Germinal center (tissue), 1 donor: ENCODE data around the gene EEF1A2.
A peak's percentile ranks its signal among the peaks of the same experiment; 100 is the strongest.

ENCODE experiments used
- DNase-seq: peaks from one replicate; pipeline ENCODE4 v3.0.0; 2012; ENCODE audit warnings: mixed read lengths, low spot score

Gene EEF1A2

GRCh38 chr20:63536997-63537524 lies 38.2 kb upstream of the EEF1A2 start, which contains the start of gene PTK6:
TSS of gene PTK6 (minus strand) at chr20:63537376. CDS start at chr20:63537314, 62 bp downstream.
- DNase-seq = peak; percentile 73

DNA sequence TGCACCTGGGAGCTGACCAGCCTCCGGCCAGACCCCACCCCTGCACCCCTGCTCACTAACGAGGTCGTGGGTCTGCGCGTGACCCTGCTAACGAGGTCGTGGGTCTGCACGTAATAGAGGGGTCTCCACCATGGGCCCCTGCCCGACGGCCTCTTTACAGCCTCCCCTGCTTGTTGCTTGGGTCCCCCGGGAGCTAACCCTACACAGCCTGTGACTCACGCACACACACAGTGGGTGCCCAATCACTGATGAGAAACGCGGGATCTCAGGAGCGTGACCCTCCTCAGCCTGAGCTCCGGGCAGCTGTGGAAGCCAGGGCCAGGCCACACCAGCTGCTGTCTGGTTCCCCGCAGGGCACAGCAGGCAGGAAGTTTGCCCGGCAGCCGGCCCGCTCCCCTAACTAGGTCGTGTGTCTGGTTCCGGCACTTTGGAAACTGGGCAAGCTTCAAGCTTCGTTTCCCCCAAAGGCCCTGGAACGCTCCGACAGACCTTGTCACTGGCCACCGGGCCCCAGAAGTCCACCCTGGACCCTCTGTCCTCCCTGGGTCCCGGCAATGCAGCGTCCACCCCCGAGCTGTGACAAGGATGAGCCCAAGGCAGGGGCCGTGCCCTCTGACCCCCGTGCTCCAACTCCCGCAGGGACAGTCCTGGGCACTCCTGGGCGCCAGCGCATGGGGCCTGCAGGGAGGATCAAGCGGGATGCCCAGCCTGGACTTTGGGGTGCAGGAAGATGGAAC lies 37.5 kb upstream of the EEF1A2 start:
- DNase-seq = no peak

DNA sequence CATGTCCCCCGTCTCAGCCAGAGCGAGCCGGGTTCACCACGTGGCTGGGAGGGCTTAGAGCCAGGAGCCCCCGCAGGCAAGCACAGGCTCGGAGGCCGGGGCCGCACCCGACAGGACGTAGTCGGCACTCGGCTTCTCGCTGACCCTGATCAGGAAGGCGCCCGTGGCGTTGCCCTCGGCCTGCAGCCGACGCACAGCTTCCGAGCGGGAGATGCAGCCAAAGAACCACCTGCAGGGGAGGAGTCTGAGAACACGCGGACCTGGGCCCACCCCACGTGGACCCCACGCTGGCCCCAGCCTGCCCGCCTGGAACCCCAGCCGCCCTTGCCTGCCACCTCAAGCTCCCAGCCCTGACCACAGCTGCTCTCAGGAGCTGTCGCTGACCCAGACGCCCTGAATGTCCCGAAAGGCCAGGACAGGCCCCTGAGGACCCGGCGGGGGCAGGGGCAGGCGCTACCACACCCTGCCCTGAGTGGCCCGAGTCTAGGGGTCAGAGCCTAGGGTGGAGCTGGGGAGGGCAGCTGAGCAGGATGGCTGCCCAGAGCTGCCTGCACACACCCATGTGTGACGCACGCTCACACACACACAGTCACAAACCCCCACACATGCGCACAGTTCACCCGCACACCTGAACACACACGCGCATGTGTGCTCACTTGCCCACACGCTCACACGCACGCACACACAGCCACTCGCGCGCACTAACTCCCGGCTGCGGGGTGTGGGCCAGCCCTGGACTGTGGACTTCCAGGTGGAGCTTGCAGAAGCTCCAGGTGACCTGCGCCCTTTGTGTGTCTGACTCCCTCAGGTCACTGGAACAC lies 36.2 kb upstream of the EEF1A2 start:
- no peak for DNase-seq

DNA sequence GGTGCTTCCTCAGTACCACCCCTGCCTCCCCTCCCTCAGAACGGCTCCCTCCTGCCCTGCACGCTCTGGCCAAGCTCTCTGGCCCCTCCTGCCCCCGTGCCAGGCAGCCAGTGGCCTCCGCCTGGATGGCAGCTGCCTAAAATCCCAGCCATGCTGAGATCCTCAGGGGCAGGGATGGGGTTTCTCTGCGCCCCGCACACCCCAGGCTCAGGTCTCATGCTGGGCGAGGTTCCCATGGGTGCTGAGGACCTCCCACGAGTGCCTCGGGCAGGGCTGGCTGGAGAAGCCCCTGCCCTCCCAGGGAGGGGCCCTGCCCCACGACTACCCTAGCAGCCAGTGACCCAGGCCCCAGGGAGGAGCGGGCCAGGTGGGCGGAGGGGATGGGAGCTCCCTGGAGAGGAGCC lies 35.5 kb upstream of the EEF1A2 start:
- DNase-seq = no peak

DNA sequence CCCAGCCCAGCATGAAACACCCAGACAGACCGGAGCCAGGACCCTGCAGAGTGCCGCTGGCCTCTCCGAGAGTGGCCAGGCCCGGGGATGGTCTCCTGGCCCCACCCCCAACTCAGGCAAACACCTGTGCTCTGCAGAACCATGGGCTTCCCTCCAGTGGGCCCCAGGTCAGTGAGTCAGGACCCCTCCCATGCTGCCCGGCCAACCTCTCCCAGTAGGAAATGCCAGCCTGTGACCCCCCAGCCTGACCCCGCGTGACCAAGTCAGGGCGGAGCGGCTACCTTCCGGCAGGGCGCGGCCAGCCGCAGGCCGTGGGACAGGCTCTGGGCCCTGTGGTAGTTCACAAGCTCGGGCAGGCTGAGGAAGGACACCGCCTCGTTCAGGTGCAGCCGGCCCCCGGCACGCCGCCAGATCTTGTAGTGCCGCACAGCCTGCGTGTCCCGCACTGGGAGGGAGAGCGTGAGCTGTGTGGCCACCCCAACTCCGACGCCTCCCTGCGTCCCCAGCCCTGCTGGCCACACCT lies 35.0 kb upstream of the EEF1A2 start:
- DNase-seq = no peak

DNA sequence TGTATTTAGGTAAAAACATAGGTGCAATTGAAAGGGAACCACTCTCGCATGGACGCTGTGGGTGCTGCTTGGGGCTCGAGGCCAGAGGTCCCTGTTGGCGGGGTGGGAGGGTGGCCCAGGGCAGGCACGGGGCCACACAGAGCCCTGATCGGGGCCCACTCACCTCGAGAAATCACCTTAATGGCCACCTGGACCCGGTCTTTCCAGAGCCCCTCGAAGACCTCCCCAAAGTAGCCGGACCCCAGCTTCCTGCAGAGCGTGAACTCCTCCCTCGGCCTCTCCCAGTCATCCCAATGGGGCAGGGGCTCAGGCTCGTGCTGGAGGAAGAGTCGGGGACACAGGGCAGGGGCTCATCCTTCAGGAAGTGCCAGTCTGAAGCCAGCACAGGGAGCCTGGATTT lies 34.5 kb upstream of the EEF1A2 start:
- DNase-seq = no peak

DNA sequence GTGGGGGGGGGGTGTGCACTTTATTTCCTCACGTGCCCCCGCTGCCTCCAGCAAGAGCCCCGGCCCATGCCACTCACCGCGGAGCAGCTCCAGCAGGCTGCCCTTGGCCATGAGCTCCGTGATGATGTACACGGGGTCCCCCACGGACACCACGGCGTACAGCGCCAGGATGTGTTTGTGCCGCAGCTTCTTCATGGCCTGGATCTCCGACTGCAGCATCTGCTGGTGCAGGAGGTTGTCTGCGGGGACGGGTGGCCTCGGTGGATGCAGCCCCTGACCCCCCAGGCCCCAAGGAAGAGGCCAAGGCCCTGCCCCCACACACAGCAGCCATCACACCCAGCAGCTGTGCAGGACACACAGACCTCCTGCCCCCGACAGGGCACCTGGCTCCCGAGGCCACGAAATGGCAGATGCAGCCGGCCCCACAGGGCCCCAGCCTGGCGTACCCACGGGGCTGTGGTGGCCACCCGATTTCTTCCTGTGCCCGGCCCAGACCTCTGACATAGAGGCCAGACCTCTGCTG lies 33.6 kb upstream of the EEF1A2 start:
- no peak for DNase-seq

DNA sequence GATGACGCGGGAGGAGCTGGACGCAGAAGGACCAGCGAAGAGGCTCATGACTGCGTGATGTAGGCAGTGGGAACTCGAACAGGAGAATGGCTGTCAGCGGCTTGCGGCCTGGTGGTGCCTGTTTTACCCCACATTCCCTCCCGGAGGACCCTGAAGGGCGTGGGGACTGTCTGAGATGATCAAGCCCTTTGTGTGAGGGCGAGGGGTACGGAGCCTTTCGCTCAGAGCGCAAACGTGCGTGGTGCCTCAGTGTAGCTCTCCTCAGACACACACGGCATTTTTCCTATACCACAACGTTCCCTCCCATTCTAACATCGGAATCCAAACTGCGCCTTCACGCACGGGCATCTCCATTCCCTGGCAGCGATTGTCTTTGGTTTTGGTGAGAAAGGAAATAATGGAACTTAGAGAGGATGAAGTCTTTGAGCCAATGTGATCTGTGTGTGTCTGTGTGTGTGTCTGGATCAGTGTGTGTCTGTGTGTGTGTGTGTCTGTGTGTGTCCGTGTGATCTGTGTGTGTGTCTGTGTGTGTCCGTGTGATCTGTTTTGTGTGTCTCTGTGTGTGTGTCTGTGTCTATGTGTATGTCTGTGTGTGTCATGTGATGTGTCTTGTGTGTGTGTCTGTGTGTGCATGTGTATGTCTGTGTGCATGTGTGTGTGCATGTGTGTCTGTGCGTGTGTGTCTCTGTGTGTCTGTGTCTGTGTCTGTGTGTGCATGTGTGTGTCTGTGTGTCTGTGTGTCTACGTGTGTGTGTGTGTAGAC lies 33.0 kb upstream of the EEF1A2 start:
- no peak for DNase-seq

- DNase-seq = no peak
Observed at GRCh38 chr20:63530788-63531160, 31.9 kb upstream of the EEF1A2 start.

- no peak for DNase-seq
Observed at GRCh38 chr20:63529861-63530787, 31.2 kb upstream of the EEF1A2 start.

GRCh38 chr20:63529180-63529860 lies 30.4 kb upstream of the EEF1A2 start:
- DNase-seq = no peak

- no peak for DNase-seq
Observed at GRCh38 chr20:63527184-63527583, 28.3 kb upstream of the EEF1A2 start.

GRCh38 chr20:63525971-63526370 lies 27.1 kb upstream of the EEF1A2 start:
- DNase-seq = no peak

DNA sequence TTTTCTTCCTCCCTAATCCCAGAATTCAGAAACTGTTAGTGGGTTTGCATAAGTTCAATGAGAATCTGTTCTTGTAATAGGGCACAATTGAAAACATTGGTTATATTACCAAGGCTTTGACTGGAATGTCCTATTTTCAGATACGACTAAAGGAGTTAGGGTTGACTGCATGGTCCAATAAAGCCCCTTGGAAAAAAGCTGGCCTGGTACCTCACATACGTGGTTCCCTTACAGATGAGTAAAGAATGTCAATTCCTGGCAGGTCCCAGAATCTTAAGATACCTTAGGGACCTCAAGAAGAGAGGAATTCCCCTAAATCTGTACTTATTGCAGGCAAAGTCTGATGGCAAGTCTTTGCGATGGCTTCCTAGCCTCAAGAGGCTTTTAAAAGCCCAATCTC lies 26.3 kb upstream of the EEF1A2 start:
- DNase-seq = no peak

DNA sequence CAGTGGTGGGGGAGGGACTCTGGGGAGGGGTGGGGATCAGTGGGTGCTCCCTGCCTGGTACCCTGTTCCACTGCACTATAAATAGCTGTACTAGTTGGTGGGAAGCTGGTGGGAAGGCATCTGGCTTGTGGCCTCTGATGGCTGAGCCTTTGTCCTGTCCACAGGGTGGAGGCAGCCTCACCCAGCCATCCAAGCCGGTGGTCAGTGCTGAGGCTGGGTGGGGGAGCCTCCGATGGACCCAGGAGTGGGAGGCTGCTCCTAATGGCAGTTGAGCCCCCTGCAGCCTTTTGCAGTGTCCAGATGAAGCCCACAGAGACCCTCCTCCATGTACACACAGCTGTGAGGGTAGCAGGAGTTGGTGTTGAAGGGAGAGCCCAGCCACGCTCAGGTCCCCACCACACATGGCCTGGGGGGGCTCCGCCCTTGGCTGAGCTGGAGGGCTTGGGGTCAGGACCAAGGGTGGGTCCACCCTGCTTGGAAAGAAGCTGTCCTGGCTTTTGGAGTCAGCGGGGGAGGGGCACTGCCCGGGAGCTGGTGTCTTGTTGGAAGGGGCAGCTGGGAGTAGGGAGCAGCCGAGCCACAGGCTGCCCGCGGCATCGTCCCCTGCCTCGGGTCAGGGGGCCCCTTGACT lies 24.2 kb upstream of the EEF1A2 start:
- DNase-seq = no peak

- no peak for DNase-seq
Observed at GRCh38 chr20:63522091-63522868, 23.4 kb upstream of the EEF1A2 start.

GRCh38 chr20:63521602-63522001 lies 22.7 kb upstream of the EEF1A2 start:
- DNase-seq = no peak

DNA sequence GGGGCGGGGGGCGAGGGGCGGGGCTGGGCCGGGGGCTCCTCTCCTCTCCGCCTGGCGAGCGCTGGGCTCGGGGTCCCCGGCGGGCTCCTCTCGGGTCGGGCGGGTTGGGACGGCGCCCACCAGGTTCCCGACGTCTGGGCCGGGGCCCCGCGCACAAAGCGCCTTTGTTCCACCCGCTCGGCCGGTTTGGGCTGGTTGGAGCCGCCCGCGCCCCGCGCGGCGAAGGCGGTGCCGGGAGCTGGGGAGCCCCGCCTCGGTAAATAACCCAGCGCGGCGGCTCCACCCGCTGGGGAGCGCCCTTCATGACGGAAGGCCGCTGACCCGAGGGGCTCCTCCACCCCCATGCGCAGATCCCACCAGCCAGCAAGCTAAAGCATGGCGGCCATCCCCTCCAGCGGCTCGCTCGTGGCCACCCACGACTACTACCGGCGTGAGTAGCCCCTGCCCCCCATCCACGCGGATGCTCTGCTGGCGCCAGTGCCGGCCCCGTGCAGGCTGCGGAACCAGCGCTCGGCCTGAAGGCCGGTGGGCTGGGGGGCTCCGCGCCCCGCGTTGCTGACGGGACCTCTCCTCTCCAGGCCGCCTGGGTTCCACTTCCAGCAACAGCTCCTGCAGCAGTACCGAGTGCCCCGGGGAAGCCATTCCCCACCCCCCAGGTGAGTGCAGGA lies 22.2 kb upstream of the EEF1A2 start:
- DNase-seq = peak; percentile 76
